Measurements from ENCODE around the gene SIL1.

- TF ChIP-seq HDGF (IDR thresholded peaks at IDR 0.05; ENCODE audit: borderline replicate concordance), result no peak
- no peak for TF ChIP-seq BHLHE40 (IDR thresholded peaks at IDR 0.05; ENCODE audit: borderline replicate concordance)
- no peak for TF ChIP-seq SP1 (IDR thresholded peaks at IDR 0.05)
- TF ChIP-seq ARNT (IDR thresholded peaks at IDR 0.05), result no peak
- no peak for TF ChIP-seq ZNF384 (IDR thresholded peaks at IDR 0.05)
- no peak for TF ChIP-seq TARDBP (IDR thresholded peaks at IDR 0.05)
- no peak for TF ChIP-seq LEF1 (IDR thresholded peaks at IDR 0.05; ENCODE audit: borderline replicate concordance)
Measured at GRCh38 chr5:138947780-138948179, 250.4 kb downstream of the SIL1 start.

Data from HEK293T (cell line).